ENCODE measurements around the gene GJC2.

DNA sequence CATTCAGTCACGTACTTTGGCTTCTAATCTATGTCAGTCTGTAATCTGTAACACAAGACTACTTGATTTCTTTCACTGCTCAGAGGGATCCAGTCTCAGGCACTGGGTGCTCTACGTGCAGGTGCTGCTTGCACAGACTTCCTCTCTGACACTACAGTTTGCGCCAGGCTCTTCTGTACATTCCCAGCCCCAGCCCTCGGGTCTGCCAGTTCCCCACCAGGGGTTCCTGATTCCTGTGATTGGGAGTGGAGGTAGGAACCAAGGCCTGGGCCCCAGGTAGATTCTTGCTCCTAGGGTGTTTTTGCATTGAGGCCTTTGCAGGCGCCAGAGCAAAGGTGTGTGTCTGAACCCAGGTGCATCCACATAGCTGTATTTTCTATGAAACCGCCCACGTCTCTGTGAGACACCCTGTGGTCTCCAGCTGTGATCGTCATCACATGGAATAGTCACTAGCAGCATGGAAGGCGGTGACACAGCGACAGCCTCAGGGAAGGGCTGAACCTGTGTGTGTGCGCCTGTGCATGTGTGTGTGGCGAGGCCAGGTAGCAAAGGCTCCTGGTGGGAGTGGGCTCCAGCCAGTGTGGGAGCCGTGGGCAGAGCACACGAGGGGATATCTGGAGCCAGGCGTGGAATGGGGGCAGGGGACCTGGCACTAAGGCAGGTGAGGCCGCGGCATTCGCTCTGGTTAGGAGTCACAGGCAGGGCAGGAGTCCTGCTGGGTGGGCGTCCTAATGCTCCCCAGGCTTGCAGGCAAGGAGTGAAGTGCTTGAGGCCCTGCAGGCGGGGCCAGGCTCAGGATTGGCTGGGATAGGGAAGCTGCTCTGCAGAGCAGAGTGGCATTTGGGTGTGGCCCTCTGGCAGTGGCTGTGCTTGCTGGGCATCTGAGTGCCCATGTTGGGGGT is 5.2 kb downstream of the GJC2 start:
- no peak for TF ChIP-seq CTCF (IDR thresholded peaks at IDR 0.05)
- no peak for TF ChIP-seq POLR2AphosphoS5 (IDR thresholded peaks at IDR 0.05)
- no peak for TF ChIP-seq POLR2A (IDR thresholded peaks at IDR 0.05)
- no peak for TF ChIP-seq EP300 (IDR thresholded peaks at IDR 0.05)

All from stomach (tissue), 4 donors.